IPS-18c (cell line): ENCODE results near the gene GRIFIN.

ENCODE experiments used
- H3K4me3 ChIP-seq: 2 replicates; pipeline ENCODE4 v1.7.0; 2013; ENCODE audit warnings: low read depth, mild to moderate bottlenecking, low read length, moderate library complexity; ENCODE audit not compliant: insufficient read depth
- H3K9me3 ChIP-seq: one replicate; pipeline ENCODE4 v1.6.1; 2013; ENCODE audit warnings: mild to moderate bottlenecking, low read length, moderate library complexity; ENCODE audit not compliant: control insufficient read depth, insufficient read depth

GRIFIN gene

GRCh38 chr7:2436341-2437104 lies 39.7 kb downstream of the GRIFIN start:
- no peak overlapping the region for H3K4me3 ChIP-seq

GRCh38 chr7:2435146-2435545 lies 41.1 kb downstream of the GRIFIN start:
- H3K4me3 ChIP-seq, result no peak overlapping the region
- no peaks in the 10 kb centered on the region for H3K9me3 ChIP-seq

More at GRCh38 chr7:2436341-2437104, 39.7 kb downstream of the GRIFIN start:
- no peaks in the 10 kb centered on the region for H3K9me3 ChIP-seq

- Histone ChIP-seq H3K9me3 (no peaks in the 10 kb centered on the region), H3K4me3 (no peak overlapping the region)
These were observed 42.3 kb downstream of the GRIFIN start for GRCh38 chr7:2433713-2434550.

GRCh38 chr7:2432910-2433712 lies 43.1 kb downstream of the GRIFIN start:
- Histone ChIP-seq H3K9me3 (no peaks in the 10 kb centered on the region), H3K4me3 (no peak overlapping the region)

GRCh38 chr7:2431260-2431867 lies 44.8 kb downstream of the GRIFIN start:
- H3K4me3 ChIP-seq, result no peak overlapping the region

GRCh38 chr7:2425749-2426148 lies 50.4 kb downstream of the GRIFIN start:
- H3K4me3 ChIP-seq, result no peak overlapping the region
- no peaks in the 10 kb centered on the region for H3K9me3 ChIP-seq

More at GRCh38 chr7:2431260-2431867, 44.8 kb downstream of the GRIFIN start:
- no peaks in the 10 kb centered on the region for H3K9me3 ChIP-seq
